KG1 (cell line): ENCODE results near the gene XPR1.
"Not testable (repeated sequence)": the region's sequence is repeated elsewhere in the genome, so short reads cannot be mapped to it uniquely, and the experiment has no call there.

ENCODE experiments used
- DNase-seq: peaks from one replicate; lab custom pipeline; 2025; lab: John Stamatoyannopoulos, UW

Gene XPR1

DNA sequence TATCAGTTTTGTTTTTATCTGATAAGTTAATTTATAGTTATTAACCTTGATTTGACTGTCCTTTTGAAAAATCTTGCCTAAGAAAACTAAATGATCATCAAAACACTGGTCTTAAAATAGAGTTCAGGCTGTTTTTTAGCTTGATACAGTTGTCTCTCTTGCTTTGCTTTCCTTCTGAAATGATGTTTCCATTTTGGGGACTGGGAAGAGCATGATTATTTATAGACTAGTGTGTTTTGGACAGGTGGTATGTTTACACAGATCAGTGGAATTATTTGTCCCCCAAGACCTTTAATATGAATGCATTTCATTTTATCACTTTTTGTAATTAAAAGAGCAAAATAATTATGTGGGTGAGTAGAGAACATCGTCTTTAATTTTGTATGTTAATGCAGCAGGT is 90.8 kb downstream of the XPR1 start:
- DNase-seq: no peak

DNA sequence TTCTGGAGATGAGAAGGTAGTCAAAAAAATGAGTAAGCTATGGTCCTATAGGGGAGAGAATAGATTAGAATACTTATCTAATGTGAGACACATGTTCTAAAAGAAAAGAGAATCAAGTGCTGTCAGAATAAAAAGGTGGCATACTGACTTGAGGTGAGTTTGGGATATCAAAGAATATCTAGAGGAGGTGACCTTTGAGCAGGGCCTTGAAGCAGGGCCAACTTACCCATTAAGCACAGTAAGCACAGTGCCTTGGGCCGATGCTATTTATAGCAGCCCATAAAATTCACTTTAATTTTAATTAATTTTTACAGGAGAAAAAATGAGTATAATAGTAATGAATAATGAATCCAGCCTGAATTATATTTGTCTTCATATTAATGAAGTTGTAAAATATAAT is 92.2 kb downstream of the XPR1 start:
- DNase-seq: no peak

DNA sequence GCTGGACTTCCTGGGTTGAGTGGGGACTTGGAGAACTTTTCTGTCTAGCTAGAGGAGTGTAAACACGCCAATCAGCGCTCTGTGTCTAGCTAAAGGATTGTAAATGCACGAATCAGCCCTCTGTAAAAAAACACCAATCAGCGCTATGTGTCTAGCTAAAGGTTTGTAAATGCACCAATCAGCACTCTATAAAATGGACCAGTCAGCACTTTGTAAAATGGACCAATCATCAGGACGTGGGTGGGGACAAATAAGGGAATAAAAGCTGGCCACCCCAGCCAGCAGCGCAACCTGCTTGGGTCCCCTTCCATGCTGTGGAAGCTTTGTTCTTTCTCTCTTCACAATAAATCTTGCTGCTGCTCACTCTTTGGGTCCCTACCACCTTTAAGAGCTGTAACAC is 94.2 kb downstream of the XPR1 start:
- DNase-seq: not testable (repeated sequence)

DNA sequence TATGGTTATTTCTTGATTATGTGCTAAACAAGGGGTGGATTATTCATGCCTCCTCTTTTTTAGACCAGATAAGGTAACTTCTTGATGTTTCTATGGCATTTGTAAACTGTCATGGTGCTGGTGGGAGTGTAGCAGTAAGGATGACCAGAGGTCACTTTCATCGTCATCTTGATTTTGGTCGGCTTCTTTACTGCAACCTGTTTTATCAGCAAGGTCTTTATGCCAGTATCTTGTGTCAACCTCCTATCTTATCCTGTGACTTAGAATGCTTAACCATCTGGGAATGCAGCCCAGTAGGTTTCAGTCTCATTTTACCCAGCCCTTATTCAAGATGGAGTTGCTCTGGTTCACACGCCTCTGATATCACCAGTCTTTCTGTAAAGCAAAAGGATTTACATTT is 95.9 kb downstream of the XPR1 start:
- DNase-seq: not testable (repeated sequence)

DNA sequence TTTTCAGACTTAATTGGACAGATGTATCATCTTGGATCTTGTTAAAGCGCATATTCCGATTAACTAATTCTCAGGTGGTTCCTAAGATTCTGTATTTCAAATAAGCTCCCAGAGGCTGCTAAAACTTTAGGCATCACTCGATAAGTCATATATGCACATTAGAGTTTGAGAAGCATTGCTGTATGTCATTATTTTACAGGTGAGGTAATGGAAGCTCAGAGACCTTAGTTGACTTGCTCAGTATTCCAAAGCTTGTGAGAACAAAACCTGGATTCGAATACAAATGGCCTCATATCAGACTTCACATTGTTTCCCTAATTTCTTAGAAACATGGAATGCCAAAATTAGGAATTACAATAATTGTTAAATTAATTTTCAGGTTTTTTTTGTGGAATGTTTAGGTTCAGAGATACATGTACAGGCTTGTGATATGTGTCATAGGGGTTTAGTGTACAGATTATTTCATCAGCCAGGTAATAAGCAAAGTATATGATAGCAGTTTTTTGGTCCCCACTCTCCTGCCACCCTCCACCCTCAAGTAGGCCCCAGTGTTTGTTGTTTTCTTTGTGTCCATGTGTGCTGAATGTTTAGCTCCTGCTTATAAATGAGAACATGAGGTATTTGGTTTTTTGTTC is 96.8 kb downstream of the XPR1 start:
- DNase-seq: no peak

DNA sequence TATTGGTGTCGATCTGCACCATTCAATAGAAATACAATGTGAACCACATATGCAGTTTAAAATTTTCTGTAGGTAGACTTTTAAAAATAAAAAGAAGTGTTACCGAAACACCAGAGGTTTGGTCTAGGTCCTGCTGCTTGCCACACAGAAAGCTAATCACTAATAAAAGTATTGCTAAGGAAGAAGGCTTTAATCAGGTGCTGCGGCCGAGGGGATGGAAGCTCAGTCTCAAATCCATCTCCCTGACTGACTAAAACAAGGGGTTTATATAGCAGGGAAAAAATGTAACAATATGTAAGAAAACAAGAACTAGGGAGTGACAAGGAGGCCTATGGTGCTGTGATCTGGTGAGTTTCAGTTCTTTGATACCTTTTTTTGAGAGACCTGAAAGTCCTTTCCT is 99.3 kb downstream of the XPR1 start:
- no peak for DNase-seq

DNA sequence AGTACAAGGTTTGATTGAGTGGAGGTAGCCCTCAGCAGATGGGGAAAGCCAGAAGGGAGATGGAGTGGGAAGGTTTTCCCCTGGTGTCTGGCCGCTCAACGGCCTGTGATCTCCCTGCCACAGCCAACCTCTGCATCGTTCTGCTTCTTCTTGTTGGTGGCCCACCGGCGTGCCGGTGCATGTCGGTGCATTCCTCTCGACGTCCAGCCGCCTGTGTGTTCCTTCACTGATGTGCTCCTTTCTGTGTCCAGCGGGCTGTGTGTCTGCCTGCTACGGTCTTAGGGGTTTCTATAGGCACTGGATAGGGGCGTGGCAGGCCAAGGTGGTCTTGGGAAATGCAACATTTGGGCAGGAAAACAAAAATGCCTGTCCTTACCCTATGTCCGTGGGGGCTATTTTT is 101.0 kb downstream of the XPR1 start:
- no peak for DNase-seq

DNA sequence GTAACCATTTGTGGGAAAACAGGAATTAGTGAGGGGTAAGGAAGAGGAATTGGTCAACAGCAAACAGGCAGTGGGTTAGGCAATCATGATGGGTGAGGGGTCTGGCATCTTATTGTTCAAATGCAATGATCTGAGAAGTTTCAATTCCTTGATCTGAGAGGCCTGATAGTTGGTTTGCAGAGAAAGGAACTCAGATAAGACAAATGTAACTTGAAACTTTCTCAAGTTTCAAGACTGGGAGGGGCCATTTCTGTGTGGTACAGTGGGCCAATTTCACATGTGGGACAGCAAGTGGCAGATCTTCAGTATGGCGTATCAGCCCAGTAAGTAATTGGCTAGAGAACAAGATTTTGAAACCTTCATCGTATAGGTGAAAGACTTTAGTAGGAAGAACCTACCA is 102.5 kb downstream of the XPR1 start:
- no peak for DNase-seq

DNA sequence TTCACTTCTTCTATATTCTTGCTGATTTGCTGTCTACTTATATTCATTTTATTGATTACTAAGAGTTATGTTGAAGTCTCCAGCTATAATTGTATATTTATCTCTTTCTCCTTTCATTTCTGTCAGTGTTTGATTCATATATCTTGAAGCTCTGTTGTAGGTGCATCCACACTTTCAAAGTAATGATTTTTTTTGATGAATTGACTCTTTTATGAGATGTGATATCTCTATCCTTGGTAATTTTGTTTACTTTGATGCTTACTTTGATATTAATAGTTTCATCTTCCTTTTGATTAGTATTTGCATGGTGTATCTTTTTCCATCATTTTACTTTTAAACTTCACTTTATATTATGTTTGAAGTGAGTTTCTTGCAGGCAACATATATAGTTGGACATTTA is 110.8 kb downstream of the XPR1 start:
- no peak for DNase-seq

DNA sequence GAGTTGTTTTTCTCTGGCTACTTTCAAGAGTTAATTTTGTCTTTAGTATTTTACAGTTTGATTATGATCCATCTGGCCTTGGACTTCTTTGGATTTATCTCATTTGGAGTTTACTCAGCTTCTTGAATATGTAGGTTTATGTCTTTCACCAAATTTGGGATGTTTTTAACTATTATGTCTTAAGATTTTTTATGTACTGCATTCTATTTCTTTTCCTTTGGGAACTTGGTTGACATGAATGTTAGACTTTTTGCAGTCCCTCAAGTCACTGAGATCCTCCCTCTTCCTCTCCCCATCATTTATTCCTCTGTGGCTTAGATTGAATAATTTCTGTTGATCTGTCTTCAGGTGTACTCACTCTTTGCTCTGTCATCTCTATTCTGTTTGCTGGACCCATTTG is 112.0 kb downstream of the XPR1 start:
- DNase-seq: no peak

DNA sequence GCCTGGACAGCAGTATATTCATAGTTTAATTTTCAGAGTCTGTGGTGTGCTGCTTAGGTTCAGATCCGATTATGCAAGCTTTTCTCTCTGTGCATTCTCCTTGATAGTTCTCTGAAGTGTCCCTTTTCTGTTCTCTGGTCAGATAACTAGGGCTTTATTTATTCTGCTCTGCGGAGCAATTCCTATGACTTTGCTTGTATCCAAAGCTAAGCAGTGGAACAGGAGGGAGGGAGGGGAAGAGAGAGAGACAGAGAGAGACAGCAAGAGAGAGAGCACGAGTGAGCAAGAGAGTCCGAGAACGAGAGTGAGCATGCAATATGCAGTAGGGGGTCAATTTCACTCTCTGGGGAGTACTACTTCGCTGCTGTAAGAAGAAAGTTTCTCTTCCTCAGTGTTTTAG is 113.3 kb downstream of the XPR1 start:
- DNase-seq: no peak

DNA sequence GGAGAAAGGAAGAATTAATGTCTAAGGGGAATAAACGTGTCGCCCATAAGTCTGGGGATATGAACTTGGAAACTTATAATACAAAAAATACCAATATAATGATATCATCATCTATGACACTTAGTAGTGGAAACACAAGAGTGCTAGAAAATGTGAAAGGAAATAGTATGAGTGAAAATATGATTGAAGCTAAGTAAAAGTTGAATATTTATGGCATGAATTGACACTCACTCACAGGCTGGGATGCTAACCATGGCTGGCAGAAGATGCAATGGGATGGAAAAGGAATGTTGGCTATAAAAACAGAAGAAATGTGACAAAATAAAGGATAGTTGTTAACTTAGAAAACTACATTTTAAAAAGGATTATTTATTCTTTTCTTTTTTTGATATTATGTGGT is 120.1 kb downstream of the XPR1 start:
- no peak for DNase-seq

DNA sequence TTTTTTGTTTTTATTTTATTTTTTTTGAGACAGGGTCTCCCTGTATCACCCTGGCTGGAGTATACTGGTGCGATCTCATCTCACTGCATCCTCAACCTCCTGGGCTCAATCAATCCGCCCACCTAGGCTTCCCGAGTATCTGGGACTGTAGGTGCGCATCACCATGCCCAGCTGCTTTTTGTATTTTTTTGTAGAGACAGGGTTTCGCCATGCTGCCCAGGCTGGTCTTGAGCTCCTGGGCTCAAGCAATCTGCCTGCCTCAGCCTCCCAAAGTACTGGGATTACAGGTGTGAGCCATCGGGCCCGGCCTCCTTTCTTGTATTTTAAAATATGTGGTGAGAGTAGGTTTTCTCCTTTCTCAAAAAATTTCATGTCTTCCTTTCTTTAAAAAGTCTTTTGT is 122.6 kb downstream of the XPR1 start:
- no peak for DNase-seq

DNA sequence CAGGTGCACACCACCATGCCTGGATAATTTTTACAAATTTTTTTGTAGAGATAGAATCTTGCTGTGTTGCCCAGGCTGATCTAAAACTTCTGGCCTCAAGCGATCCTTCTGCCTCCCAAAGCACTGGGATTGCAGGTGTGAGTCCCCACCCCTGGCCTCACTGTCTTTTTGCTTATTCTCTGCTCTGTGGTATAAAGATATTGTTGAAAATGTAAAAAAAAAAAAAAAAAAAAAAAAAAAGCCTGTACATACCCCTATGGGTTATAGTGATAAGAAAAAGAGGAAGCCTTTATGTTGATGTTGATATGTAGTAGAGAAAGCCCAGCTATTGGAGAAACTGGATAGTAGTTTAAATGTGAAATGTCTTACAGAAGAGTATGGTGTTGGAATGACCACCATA is 125.8 kb downstream of the XPR1 start:
- no peak for DNase-seq

DNA sequence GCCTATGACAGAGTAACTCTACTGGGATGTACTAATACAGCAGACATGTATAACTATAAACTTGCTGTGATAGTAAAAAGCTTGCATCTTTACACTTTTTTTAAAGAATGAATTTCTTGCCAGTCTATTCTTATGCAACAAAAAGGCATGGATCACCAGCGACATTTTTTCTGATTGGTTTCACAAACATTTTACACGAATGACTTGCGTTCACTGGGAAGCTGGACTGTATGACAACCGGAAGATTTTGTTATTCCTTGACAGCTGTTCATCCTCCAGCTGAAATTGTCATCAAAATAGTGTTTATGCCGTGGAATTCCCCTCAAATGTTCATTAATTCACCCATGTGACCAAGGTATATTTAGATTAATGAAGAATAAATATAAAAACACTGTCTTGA is 131.0 kb downstream of the XPR1 start:
- DNase-seq: no peak

DNA sequence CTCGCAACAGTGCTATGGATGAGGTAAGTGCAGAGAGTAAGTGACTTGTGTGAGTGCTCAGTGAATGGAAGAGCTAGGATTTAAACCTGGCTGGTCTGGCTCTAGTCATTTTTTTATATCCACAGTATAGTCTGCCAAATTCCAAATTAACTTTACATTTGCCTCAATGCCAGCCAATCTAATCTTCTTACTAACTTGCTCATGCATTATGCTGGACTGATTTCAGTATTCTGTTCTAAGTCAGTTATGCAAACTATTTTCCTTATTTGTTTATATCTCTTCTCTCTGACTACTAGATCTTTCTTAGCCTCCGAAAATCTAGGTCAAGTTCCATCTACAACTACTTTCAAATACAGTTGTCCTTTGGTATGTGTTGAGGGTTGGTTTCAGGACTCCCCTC is 133.3 kb downstream of the XPR1 start:
- no peak for DNase-seq

DNA sequence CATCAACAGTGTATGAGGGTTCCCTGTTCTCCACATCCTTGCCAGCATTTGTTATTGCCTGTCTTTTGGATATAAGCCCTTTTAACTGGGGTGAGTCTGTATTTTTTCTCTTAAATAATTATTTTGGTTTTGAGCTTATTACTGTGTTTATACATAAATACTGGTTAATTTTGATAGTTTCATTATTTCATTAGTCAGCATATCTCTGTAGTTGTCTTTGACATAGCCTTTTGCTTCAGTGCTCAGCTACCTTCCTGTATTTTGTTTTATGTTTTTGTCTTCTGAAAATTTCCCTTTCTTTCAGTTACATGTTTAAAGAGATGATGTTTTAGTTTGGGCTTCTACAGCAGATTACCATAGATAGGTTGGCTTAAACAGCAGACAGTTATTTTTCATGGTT is 138.1 kb downstream of the XPR1 start:
- DNase-seq: no peak

DNA sequence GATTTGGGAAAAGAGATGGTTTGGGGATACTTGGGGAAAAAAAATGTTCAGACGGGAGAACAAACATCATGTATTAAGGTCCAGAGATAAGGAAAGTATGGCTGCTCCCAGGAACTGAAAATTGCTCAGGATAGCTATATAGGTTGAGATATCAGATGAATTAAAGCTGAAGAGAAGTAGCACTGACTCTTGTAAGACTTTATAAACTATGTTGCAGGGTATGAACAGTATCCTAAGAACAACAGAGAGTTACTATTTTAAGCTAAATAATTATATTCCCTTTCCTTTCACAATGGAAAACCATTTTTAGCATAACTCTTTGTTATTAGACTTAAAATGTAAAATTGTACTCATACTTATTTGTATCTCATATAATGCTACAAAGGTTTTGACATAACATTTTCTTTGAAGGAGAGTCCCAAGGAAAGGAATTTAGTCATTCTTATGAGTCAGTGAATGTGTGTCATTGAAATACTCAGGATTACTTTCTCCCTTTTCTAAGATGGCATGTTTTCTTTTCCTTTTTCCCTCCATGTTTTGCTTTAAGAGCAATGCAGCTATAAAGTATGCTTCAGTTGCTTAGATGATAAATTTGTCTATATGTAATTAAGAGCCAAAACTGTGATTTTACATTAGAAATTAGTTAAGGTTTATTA is 141.5 kb downstream of the XPR1 start:
- DNase-seq: no peak

DNA sequence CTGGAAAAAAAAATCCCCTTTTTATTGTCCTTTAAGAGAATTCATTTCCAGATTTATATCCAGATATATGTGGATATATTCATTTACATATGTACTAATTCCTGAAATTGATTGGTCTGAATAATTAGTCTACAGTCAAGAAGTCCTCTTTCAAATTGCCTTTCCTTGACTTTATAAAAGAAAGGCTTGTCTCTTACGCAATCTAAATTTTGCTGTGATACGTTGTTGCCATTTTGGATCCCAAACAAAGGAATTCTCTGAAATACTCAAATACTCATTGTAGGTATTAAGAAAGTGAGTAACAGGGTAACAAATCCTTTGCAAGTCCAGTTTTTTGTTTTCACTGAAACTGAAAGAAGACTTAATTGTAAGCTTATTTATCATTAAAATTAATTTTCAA is 144.0 kb downstream of the XPR1 start:
- no peak for DNase-seq

DNA sequence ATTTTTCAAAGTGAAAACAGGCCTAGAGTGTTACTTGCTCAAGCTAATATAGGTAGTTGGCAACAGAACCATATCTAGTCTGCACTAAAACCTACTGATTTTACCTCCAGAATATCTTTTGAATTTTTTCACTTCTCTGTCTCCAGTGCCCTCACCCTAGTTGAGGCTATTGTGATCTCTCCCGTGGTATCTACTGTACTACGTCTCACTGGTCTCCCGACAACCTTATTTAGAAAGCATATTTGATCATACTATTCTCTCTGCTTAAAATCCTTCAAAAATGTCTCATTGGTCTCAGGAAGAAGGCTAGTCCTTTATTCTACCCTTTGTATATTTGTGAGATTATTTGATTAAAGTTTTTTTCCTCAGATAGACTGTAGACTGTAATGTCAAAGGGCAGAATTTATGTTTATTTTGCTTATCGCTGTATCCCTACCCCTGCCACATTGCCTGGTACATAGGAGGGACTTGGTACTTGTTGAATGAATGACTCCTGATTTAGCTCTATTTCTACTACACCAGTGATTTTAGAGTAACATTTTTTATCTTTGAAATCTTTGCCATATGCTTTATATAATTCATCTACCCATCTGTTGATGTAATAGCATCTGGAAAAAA is 145.4 kb downstream of the XPR1 start:
- no peak for DNase-seq

DNA sequence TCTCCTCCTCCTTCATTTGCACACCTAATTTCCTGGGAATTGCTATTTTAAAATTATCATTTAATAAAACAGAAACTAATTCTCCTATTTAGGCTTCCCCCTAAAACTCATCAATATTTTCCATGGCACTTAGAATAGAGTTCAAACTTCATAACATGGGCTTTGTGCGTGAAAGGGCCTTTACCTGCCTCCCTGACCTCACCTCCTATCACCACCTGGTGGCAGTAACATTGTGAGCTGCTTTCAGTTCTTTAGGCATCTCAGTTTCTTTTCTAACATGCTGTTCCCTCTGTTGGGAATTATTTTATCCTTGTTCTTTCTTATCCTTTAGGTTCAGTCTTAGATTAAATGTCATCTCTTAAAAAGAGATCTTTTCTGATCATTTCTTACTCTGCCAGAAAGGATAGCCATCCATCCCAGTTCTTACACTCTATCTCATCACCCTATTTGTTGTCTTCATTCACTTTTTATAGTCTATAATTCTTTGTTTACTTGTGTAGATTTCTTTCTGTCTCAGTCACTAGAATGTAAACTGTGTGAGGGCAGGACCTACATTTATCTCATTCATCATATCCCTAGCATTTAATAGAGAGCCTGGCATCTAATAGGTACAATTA is 147.1 kb downstream of the XPR1 start:
- no peak for DNase-seq

DNA sequence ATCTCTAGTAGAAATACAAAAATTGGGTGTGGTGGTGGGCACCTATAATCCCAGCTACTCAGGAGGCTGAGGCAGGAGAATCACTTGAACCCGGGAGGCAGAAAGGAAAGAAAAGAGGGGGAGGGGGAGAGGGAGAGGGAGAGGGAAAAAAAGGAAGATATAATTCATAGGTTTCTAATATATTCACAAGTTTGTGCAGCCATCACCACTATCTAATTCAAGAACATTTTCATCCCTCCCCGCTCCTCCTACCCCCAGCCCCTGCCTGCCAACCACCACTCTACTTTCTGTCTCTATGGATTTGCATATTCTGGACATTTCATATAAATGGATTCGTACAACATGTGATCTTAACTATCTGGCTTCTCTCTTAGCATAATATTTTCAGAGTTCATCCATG is 147.8 kb downstream of the XPR1 start:
- no peak for DNase-seq

DNA sequence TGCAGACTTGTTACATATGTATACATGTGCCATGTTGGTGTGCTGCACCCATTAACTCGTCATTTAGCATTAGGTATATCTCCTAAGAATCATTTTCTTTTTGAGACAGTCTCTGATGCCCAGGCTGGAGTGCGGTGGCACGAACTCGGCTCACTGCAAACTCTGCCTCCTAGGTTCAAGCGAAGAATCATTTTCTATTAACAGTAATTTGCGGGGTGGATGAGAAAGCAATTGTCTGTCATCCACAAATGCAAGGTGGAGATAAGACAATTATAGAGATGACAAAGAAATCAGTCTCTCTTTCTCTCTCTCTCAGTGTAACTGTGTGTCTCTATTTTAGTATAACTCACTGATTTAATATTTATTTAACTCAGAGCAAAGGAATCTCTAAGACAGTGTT is 149.9 kb downstream of the XPR1 start:
- no peak for DNase-seq
